22Rv1 (cell line): ENCODE results near the gene NAA80.

Experiments
- H3K27ac ChIP-seq: fragments of 450-650 bp; 2 replicates; pipeline ENCODE4 v1.5.1; 2017
- ZFX ChIP-seq: fragments of 450-650 bp; IDR thresholded peaks from 2 replicates; pipeline ENCODE4 v1.6.1; 2017; ENCODE audit warnings: antibody characterized with exemption, borderline replicate concordance
- TF ChIP-seq, protein P1 (sequence below): fragments of 450-650 bp; IDR thresholded peaks from 2 replicates; pipeline ENCODE4 v1.5.1; 2017; ENCODE audit warnings: mild to moderate bottlenecking

NAA80 gene

DNA sequence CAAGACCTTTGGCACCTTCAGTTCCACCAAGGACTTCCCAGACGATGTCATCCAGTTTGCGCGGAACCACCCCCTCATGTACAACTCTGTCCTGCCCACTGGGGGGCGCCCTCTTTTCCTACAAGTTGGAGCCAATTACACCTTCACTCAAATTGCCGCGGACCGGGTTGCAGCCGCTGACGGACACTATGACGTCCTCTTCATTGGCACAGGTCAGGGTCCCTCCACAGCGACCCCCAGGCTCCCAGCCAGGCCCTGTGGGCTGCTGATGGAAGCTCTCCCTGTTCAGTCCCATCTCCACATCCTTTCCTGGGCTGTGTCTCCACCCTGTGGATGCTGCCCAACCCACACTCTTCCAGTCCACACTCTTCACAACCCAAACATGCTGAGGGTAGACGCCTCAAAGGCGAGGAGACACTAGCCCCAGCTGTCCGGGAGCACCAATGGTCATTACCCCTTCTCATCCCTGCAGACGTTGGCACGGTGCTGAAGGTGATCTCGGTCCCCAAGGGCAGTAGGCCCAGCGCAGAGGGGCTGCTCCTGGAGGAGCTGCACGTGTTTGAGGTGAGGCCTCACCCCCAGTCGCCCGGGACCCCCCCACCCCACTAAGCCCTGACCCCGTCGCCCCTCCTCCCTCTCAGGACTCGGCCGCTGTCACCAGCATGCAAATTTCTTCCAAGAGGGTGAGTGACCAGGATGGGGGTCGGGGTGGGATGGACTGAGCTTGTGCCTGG is 24.7 kb downstream of the NAA80 start:
- H3K27ac ChIP-seq, result no peak overlapping the region
- TF ChIP-seq, protein P1, sequence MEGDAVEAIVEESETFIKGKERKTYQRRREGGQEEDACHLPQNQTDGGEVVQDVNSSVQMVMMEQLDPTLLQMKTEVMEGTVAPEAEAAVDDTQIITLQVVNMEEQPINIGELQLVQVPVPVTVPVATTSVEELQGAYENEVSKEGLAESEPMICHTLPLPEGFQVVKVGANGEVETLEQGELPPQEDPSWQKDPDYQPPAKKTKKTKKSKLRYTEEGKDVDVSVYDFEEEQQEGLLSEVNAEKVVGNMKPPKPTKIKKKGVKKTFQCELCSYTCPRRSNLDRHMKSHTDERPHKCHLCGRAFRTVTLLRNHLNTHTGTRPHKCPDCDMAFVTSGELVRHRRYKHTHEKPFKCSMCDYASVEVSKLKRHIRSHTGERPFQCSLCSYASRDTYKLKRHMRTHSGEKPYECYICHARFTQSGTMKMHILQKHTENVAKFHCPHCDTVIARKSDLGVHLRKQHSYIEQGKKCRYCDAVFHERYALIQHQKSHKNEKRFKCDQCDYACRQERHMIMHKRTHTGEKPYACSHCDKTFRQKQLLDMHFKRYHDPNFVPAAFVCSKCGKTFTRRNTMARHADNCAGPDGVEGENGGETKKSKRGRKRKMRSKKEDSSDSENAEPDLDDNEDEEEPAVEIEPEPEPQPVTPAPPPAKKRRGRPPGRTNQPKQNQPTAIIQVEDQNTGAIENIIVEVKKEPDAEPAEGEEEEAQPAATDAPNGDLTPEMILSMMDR, result peak; percentile 95
- no peak for TF ChIP-seq ZFX

DNA sequence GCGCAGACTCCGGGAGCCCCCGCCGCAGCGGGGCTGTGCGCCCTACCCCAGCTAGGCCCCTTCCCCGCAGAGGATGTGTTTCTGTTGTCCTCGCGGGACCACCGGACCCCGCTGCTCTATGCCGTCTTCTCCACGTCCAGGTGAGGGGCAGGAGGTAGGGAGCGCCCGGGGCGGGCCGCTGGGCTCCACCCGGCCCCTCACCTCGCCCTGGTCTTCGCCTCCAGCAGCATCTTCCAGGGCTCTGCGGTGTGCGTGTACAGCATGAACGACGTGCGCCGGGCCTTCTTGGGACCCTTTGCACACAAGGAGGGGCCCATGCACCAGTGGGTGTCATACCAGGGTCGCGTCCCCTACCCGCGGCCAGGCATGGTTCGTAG is 25.5 kb downstream of the NAA80 start:
- no peak for TF ChIP-seq ZFX
- TF ChIP-seq, protein P1, result no peak

DNA sequence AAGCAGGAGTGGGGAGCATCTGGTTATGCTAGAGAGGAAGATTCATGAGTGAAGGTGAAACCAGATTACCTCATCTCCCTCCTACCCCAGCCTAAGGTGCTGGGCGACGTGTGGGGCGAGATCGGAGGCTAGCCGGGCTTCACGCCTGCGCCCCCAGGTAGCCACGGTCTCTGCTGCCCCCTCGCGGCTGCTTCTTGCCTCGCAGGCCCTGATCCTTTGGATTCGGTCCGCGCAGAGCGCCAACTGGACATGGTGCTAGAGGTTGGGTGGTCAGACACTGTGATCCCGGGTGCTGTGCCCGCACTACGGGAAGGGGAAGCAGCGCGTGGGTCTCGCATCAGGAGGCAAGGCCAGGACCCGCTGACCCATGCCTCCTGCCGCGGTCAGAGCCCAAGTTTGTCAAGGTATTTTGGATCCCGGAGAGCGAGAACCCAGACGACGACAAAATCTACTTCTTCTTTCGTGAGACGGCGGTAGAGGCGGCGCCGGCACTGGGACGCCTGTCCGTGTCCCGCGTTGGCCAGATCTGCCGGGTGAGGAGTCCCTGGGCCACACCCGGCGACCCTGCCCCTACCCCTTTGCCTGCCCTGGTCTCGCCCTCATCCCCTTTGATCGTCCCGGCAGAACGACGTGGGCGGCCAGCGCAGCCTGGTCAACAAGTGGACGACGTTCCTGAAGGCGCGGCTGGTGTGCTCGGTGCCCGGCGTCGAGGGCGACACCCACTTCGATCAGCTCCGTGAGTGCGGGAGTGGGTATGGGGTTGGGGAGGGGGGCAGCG is 26.1 kb downstream of the NAA80 start:
- TF ChIP-seq, protein P1, result peak; percentile 95
- TF ChIP-seq ZFX, result no peak
- H3K27ac ChIP-seq, result peak overlapping the region; percentile 73

More for the DNA sequence above, 25.5 kb downstream of the NAA80 start:
- peak overlapping the region; percentile 73; the same call in 1 of the 2 replicates for H3K27ac ChIP-seq

DNA sequence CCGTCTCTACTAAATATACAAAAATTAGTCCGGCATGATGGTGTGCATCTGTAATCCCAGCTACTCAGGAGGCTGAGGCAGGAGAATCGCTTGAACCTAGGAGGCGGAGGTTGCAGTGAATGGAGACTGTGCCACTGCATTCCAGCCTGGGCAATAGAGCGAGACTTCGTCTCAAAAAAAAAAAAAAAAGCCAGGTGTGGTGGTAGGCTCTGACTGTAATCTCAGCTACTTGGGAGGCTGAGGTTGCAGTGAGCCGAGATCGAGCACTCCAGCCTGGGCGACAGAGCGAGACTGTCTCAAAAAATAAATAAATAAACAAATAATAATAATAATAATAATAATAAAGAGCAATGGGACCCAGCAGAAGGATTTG is 26.7 kb downstream of the NAA80 start:
- H3K27ac ChIP-seq, result peak overlapping the region; percentile 73

DNA sequence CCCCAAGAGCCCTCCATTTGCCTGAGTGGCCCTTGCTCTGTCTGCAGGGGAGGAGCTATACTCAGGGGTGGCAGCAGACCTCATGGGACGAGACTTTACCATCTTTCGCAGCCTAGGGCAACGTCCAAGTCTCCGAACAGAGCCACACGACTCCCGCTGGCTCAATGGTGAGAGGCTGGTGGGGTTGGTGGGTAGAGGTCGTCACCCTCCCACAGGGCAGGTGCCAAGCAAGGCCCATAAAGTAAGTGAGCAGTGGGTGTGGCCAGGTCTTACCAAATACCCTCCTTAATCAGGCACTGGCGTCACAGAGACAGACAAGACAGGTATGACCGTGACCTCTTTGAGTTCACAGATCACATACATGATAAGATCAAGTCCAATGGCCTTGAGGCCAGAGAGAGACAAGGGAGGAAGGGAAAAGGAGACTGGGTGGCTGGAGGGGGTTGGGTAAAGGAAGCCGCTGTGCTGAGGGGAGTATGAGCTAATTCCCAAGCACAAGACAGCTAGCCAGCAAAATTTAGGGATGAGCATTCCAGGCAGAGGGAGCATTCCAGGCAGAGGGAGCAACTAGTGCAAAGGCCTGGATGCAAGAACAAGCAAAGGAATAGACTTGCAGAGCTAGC is 27.8 kb downstream of the NAA80 start:
- peak overlapping the region; percentile 73 for H3K27ac ChIP-seq
- no peak for TF ChIP-seq ZFX
- TF ChIP-seq, protein P1, result no peak

DNA sequence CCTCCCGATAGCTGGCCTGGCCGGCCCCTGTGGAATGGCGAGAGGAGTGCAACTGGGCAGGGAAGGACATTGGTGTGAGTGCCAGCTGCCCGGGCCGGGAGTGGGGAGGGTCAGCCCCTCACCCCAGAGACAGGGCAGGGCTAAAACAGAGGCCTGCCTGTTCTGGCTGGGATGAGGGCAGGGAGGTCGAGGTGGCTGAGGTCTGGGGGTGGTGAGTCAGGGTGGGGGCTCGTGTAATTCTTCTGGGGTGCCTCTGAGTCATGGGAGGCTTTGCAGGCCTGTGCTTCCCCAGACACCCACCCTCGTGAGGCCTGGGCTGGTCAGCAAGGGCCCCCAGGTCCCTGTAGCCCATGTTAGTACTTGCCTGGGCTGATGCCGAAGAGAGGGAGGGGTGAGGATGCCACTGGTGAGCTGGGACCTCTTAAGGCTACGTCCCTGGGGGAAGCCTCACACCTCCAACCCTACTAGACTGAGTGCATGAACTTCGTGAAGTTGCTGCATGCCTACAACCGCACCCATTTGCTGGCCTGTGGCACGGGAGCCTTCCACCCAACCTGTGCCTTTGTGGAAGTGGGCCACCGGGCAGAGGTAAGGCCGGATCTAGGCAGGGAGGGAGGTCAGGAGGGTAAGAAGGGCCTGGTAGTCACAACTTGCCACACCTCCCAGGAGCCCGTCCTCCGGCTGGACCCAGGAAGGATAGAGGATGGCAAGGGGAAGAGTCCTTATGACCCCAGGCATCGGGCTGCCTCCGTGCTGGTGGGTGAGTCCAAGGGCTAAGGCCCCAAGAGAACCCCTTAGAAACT is 28.6 kb downstream of the NAA80 start:
- TF ChIP-seq, protein P1, result no peak
- TF ChIP-seq ZFX, result no peak
- peak overlapping the region; percentile 73 for H3K27ac ChIP-seq

DNA sequence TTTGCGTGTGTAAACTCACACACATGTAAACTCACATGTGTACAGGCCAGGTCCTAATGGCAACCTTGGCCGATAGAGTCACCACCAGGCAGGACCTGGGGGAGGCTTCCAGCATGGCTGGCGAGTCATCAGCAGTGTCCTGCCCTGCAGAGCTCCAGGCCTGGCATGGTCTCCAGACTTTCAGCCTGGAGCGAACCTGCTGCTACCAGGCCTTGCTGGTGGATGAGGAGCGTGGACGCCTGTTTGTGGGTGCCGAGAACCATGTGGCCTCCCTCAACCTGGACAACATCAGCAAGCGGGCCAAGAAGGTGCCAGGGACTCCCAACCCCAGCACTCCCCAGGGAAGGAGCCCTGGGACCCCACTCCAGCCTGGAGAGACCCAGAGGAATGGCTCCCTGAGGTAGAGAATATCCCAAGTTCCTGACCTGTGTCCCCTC is 29.2 kb downstream of the NAA80 start:
- peak overlapping the region; percentile 73 for H3K27ac ChIP-seq
- TF ChIP-seq, protein P1, result no peak
- TF ChIP-seq ZFX, result no peak
